B cell (primary cell): ENCODE results near the gene ATP9B. TPM values are rescaled to one million over a fixed set of nuclear protein-coding genes. Genes with fewer than 3 reads are reported as not detected.
"Not testable (repeated sequence)": the region's sequence is repeated elsewhere in the genome, so short reads cannot be mapped to it uniquely, and the experiment has no call there.

Source experiments
- ATAC-seq: fragments of 200-7000 bp; cut with Tn5 transposase; one replicate; pipeline ENCODE4 v1.10.0; 2021; ENCODE audit warnings: low read depth, mild to moderate bottlenecking, moderate number of reproducible peaks, moderate library complexity
- CTCF ChIA-PET: fragments of 350-600 bp; sonication (Branson Sonifier 250); formaldehyde crosslinking; loops from one replicate; lab custom pipeline; 2021; ENCODE audit warnings: antibody characterized with exemption, inconsistent platforms; lab: Charles Lee
- POLR2A ChIA-PET: fragments of 350-600 bp; sonication (Branson Sonifier 250); formaldehyde crosslinking; loops from one replicate; lab custom pipeline; 2021; ENCODE audit warnings: antibody characterized with exemption; lab: Charles Lee
- DNase-seq: peaks from one replicate; pipeline ENCODE4 v3.0.0; 2013
- H2AFZ ChIP-seq: 2 replicates; pipeline ENCODE4 v1.6.1; 2012; ENCODE audit warnings: mild to moderate bottlenecking, low read depth, low read length; ENCODE audit not compliant: insufficient read depth, poor library complexity, severe bottlenecking
- H3K27ac ChIP-seq, 2 donors: 1 replicate in 1 of 2; 2 replicates in 1 of 2; pipeline ENCODE4 v1.5.1; 2012 to 2013; ENCODE audit warnings: low read length in 2 of 2, mild to moderate bottlenecking in 2 of 2, moderate library complexity in 1 of 2
- H3K27me3 ChIP-seq, 4 experiments: fragments of 200-600 bp in 1 of 4; sonication (generic) in 1 of 4; replicated peaks in 1 of 4; 1 replicate in 2 of 4; 2 replicates in 2 of 4; pipeline versions ENCODE4 v1.6.1 to v1.7.0; 2013 to 2016; ENCODE audit warnings: low read length in 3 of 4, mild to moderate bottlenecking in 2 of 4, mixed read lengths in 1 of 4, moderate library complexity in 1 of 4; ENCODE audit not compliant: insufficient read depth in 4 of 4, control insufficient read depth in 3 of 4; ENCODE audit errors: control extremely low read depth in 1 of 4
- H3K36me3 ChIP-seq, 2 experiments: replicated peaks in 1 of 2; 1 replicate in 1 of 2; 2 replicates in 1 of 2; pipeline versions ENCODE4 v1.6.1 to v1.7.1; 2013; ENCODE audit warnings: low read length in 1 of 2; ENCODE audit not compliant: insufficient read depth in 2 of 2, control insufficient read depth in 1 of 2; ENCODE audit errors: control extremely low read depth in 1 of 2, extremely low read depth in 1 of 2
- H3K4me1 ChIP-seq, 2 donors: fragments of 200-600 bp in 1 of 2; sonication (generic) in 1 of 2; 1 replicate in 1 of 2; 2 replicates in 1 of 2; pipeline versions ENCODE4 v1.5.1 to v1.6.1; 2013 to 2017; ENCODE audit warnings: low read length in 2 of 2; ENCODE audit not compliant: control insufficient read depth in 2 of 2, insufficient read depth in 2 of 2
- H3K4me2 ChIP-seq: replicated peaks from 2 replicates; pipeline ENCODE3; 2012; ENCODE audit warnings: mild to moderate bottlenecking, low read depth, low read length; ENCODE audit not compliant: poor library complexity, severe bottlenecking
- H3K4me3 ChIP-seq, 5 experiments: fragments of 200-600 bp in 1 of 5; sonication (generic) in 1 of 5; 1 replicate in 3 of 5; 2 replicates in 2 of 5; pipeline versions ENCODE4 v1.5.1 to v1.7.0; 2011 to 2016; ENCODE audit warnings: low read length in 4 of 5, mild to moderate bottlenecking in 4 of 5, low read depth in 2 of 5, control low read depth in 1 of 5, moderate library complexity in 1 of 5; ENCODE audit not compliant: insufficient read depth in 1 of 5; ENCODE audit errors: control extremely low read depth in 1 of 5, extremely low read depth in 1 of 5
- H3K79me2 ChIP-seq: fragments of 200-600 bp; sonication (generic); one replicate; pipeline ENCODE4 v1.6.0; 2016; ENCODE audit warnings: low read length; ENCODE audit not compliant: control insufficient read depth, insufficient read depth
- H3K9ac ChIP-seq: fragments of 200-600 bp; sonication (generic); 2 replicates; pipeline ENCODE4 v1.6.1; 2017; ENCODE audit warnings: mild to moderate bottlenecking, low read length, moderate library complexity
- H3K9me3 ChIP-seq, 3 donors: one replicate each; pipeline versions ENCODE4 v1.6.1 to v1.7.1; 2013; ENCODE audit warnings: low read length in 2 of 3; ENCODE audit not compliant: control insufficient read depth in 2 of 3, insufficient read depth in 1 of 3; ENCODE audit errors: control extremely low read depth in 1 of 3
- H4K20me1 ChIP-seq: 2 replicates; pipeline ENCODE4 v1.6.0; 2012; ENCODE audit warnings: mild to moderate bottlenecking, low read length; ENCODE audit not compliant: insufficient read depth, control insufficient read depth, poor library complexity, severe bottlenecking
- H3K27ac Mint-ChIP-seq: one replicate; pipeline ENCODE4 v1.8.0; 2021; ENCODE audit warnings: mixed read lengths
- H3K27me3 Mint-ChIP-seq: one replicate; pipeline ENCODE4 v1.8.0; 2021; ENCODE audit warnings: mixed read lengths
- H3K4me1 Mint-ChIP-seq: one replicate; pipeline ENCODE4 v1.8.0; 2021; ENCODE audit warnings: mixed read lengths
- H3K4me3 Mint-ChIP-seq: one replicate; pipeline ENCODE4 v1.8.0; 2021; ENCODE audit warnings: mixed read lengths
- H3K9me3 Mint-ChIP-seq: one replicate; pipeline ENCODE4 v1.8.0; 2022; ENCODE audit warnings: mixed read lengths; ENCODE audit not compliant: insufficient read depth
- EZH2 ChIP-seq: IDR thresholded peaks from 2 replicates; pipeline ENCODE4 v1.6.1; 2012; ENCODE audit warnings: borderline replicate concordance, low read depth, mild to moderate bottlenecking, moderate library complexity, low read length; ENCODE audit not compliant: insufficient read depth, poor library complexity, severe bottlenecking
- WGBS: methylation state at CpG from one replicate; pipeline ENCODE4 v1.1.5; 2013; ENCODE audit warnings: missing lambda C conversion rate; ENCODE audit not compliant: insufficient coverage; 5-methylcytosine and 5-hydroxymethylcytosine counted together
- intact Hi-C: fragments of 100-400 bp; cut with micrococcal nuclease; formaldehyde crosslinking; loops from one replicate; pipeline ENCODE4 v1.10.0; 2022
- polyA plus RNA-seq: library from polyadenylated mRNA; depleted of rRNA; stranded (reverse); fragments of >200 nt; gene quantifications from 2 replicates; pipeline ENCODE4 v1.2.3, GENCODE V29; 2012
- total RNA-seq, 2 donors: library from RNA; stranded (reverse); fragments of 120-200 nt in 1 of 2; gene quantifications; 1 replicate in 1 of 2; 2 replicates in 1 of 2; pipeline versions ENCODE4 v1.2.3 to v1.2.4, GENCODE V29; 2013 to 2022
- TF ChIP-seq, protein P1 (sequence below): fragments of 200-600 bp; IDR thresholded peaks from one replicate; pipeline ENCODE4 v1.8.0; 2022; ENCODE audit warnings: antibody characterized with exemption, mild to moderate bottlenecking

The ATP9B gene
- total and polyA plus RNA-seq, 2 donors (not counting 1 experiment from before 2014, with no cell fraction given) = 34.3 to 71.7 TPM

DNA sequence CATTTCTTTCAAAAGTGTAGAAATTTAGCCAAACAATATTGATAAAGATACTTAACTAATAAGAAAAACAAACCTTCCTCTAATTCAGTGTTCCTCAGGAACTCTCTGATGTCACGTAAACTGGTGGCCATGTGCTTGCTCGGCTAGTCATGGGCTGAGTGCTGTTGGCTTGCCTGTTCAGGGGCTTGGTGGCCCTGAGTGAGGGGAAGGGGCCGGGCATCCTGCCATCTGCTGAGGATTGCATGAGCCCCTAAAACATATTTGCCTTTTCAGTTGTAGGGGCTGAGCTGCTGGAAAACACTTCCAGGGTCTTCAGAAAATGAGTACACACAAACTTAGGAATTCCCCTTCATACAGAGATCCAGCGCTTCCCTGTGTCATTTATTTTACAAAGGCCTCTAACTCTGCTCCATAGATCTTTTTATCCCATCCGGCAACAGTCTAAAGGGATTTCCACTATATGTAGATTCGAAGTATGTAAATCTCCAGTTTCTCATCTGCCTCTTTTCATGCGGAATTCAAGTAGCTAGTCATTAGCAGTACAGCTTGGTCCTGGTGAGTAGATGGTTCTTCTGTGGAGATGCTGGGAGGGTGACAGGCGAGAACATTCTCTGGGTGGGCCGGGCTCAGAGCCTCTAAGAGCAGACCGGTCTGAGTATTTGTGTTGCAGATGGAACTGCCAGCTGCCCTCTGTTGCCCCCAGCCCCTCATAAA, 306.4 kb downstream of the ATP9B start:
- Histone ChIP-seq H4K20me1 (peaks cover 8% of the 10 kb centered on the region), H3K9ac (no peak overlapping the region), H3K36me3 (peaks cover 0 to 12% of the 10 kb centered on the region in 2 experiments), H3K27ac (no peak overlapping the region), H3K79me2 (no peaks in the 10 kb centered on the region), H3K4me2 (no peak overlapping the region), H3K9me3 (no peaks in the 10 kb centered on the region), H3K4me3 (no peak overlapping the region), H3K27me3 (no peaks in the 10 kb centered on the region), H2AFZ (no peak overlapping the region), H3K4me1 (peaks cover 14 to 18% of the 10 kb centered on the region in 2 donors)
- Mint-ChIP-seq H3K27ac (no peak overlapping the region), H3K4me3 (no peak overlapping the region), H3K4me1 (peaks cover 26% of the 10 kb centered on the region), H3K9me3 (no peaks in the 10 kb centered on the region), H3K27me3 (no peaks in the 10 kb centered on the region)
- no peak for TF ChIP-seq EZH2
- TF ChIP-seq, protein P1, sequence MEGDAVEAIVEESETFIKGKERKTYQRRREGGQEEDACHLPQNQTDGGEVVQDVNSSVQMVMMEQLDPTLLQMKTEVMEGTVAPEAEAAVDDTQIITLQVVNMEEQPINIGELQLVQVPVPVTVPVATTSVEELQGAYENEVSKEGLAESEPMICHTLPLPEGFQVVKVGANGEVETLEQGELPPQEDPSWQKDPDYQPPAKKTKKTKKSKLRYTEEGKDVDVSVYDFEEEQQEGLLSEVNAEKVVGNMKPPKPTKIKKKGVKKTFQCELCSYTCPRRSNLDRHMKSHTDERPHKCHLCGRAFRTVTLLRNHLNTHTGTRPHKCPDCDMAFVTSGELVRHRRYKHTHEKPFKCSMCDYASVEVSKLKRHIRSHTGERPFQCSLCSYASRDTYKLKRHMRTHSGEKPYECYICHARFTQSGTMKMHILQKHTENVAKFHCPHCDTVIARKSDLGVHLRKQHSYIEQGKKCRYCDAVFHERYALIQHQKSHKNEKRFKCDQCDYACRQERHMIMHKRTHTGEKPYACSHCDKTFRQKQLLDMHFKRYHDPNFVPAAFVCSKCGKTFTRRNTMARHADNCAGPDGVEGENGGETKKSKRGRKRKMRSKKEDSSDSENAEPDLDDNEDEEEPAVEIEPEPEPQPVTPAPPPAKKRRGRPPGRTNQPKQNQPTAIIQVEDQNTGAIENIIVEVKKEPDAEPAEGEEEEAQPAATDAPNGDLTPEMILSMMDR = no peak
- intact Hi-C loops = no loop called here
- POLR2A ChIA-PET = interaction anchor here (0.7 kb wide), 1 partner anchor 631 kb away, joined by 7 read pairs; no protein-coding TSS in a partner anchor
- no peak for ATAC-seq
- 95% methylated on average over 8 of the region's 10 CpGs for WGBS
- CTCF ChIA-PET = interaction anchor here (1.5 to 12.4 kb wide), 4 partner anchors 18 to 269 kb away, joined by 5 to 201 read pairs (median 90); no protein-coding TSS in a partner anchor
- DNase-seq = no peak

DNA sequence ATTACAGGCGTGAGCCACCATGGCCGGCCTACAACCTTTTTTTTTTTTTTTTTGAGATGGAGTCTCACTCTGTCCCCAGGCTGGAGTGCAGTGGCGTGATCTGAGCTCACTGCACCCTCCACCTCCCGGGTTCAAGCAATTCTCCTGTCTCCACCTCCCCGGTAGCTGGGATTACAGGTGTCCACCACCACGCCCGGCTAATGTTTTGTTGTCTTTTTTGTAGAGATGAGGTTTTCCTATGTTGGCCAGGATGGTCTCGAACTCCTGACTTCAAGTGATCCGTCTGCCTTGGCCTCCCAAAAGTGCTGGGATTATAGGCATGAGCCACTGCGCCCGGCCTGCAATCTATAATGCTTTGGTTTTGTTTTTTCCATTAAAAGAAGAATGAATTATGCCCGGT, 307.5 kb downstream of the ATP9B start:
- H3K27me3 Mint-ChIP-seq, H3K27me3 ChIP-seq, H3K4me3 ChIP-seq, POLR2A ChIA-PET, intact Hi-C loops, H3K4me3 Mint-ChIP-seq, H3K79me2 ChIP-seq, H3K9me3 Mint-ChIP-seq, DNase-seq, H2AFZ ChIP-seq, ATAC-seq, H3K4me2 ChIP-seq, H3K27ac ChIP-seq, H4K20me1 ChIP-seq, H3K9me3 ChIP-seq, H3K27ac Mint-ChIP-seq, H3K9ac ChIP-seq: not testable (repeated sequence)
- 95% methylated on average over 5 of the region's 12 CpGs for WGBS
- CTCF ChIA-PET = interaction anchor here (1.7 to 12.4 kb wide), 4 partner anchors 17 to 268 kb away, joined by 4 to 201 read pairs (median 101); no protein-coding TSS in a partner anchor
- H3K4me1 ChIP-seq = peaks cover 14 to 22% of the 10 kb centered on the region in 2 donors
- peaks cover 23% of the 10 kb centered on the region for H3K4me1 Mint-ChIP-seq
- peaks cover 0 to 12% of the 10 kb centered on the region in 2 experiments for H3K36me3 ChIP-seq
